Activated T-cell treated with anti-CD3 and anti-CD28 coated beads, Interleukin-2, amount 50 U/mL, for 48 hours (primary cell): ENCODE data around the gene FLRT1.

Experiments
- DNase-seq, 2 experiments: peaks; one replicate each; pipeline ENCODE4 v3.0.0-alpha.2; 2020

Gene FLRT1, protein sequence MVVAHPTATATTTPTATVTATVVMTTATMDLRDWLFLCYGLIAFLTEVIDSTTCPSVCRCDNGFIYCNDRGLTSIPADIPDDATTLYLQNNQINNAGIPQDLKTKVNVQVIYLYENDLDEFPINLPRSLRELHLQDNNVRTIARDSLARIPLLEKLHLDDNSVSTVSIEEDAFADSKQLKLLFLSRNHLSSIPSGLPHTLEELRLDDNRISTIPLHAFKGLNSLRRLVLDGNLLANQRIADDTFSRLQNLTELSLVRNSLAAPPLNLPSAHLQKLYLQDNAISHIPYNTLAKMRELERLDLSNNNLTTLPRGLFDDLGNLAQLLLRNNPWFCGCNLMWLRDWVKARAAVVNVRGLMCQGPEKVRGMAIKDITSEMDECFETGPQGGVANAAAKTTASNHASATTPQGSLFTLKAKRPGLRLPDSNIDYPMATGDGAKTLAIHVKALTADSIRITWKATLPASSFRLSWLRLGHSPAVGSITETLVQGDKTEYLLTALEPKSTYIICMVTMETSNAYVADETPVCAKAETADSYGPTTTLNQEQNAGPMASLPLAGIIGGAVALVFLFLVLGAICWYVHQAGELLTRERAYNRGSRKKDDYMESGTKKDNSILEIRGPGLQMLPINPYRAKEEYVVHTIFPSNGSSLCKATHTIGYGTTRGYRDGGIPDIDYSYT

GRCh38 chr11:64035576-64035975, at the start of gene FLRT1:
FLRT1 (plus strand) TSS chr11:64035931; CDS start chr11:64116268, 80,337 bp downstream.
- no peak for DNase-seq

- peak; percentile 90 to 91 for DNase-seq
These were observed 49.4 kb upstream of the FLRT1 start, which contains the start of gene OTUB1 for GRCh38 chr11:63986156-63986931. OTUB1 (plus strand) TSS chr11:63986438; CDS start chr11:63986457, 19 bp downstream.

GRCh38 chr11:63986932-63987513, 48.7 kb upstream of the FLRT1 start:
- DNase-seq, result no peak

GRCh38 chr11:63991558-63991957, 44.2 kb upstream of the FLRT1 start:
- DNase-seq, result no peak

DNA sequence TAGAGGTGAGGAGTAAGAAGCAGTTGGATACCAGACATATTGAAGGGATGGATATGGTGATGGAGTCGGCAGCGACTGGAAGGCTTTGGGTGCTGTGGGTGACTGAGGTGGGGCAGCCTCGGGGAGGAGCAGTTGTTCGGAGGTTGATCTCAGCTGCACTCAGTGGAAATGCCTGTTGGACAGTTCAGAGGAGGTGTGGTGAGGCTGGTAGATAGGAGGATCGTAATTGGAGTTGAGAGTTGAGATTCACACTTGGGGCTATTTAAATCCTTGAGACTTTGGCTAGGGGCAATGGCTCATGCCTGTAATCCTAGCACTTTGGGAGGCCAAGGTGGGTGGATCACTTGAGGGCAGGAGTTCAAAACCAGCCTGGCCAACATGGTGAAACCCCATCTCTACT, 42.6 kb upstream of the FLRT1 start:
- DNase-seq, result no peak

GRCh38 chr11:63993993-63994392, 41.7 kb upstream of the FLRT1 start:
- no peak for DNase-seq

GRCh38 chr11:63996512-63996911, 39.2 kb upstream of the FLRT1 start:
- no peak for DNase-seq

DNA sequence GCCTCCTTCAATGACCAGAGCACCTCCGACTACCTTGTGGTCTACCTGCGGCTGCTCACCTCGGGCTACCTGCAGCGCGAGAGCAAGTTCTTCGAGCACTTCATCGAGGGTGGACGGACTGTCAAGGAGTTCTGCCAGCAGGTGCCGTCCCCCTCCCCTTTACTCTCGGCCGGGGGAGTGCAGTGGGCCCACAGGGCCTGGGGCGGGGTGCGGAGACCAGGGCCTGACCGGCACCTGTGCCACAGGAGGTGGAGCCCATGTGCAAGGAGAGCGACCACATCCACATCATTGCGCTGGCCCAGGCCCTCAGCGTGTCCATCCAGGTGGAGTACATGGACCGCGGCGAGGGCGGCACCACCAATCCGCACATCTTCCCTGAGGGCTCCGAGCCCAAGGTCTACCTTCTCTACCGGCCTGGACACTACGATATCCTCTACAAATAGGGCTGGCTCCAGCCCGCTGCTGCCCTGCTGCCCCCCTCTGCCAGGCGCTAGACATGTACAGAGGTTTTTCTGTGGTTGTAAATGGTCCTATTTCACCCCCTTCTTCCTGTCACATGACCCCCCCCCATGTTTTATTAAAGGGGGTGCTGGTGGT, 38.5 kb upstream of the FLRT1 start:
- no peak for DNase-seq

- DNase-seq, result no peak
These were observed 37.9 kb upstream of the FLRT1 start for GRCh38 chr11:63997801-63998337.

GRCh38 chr11:63998558-63999348, 37.0 kb upstream of the FLRT1 start:
- DNase-seq, result peak in 1 of 2 experiments; percentile 54

- DNase-seq, result peak; percentile 73 to 79
These were observed 36.2 kb upstream of the FLRT1 start for GRCh38 chr11:63999349-64000025.

GRCh38 chr11:64000026-64000739, 35.5 kb upstream of the FLRT1 start:
- peak; percentile 81 to 86 for DNase-seq

- no peak for DNase-seq
These were observed 34.8 kb upstream of the FLRT1 start for GRCh38 chr11:64000740-64001483.

DNA sequence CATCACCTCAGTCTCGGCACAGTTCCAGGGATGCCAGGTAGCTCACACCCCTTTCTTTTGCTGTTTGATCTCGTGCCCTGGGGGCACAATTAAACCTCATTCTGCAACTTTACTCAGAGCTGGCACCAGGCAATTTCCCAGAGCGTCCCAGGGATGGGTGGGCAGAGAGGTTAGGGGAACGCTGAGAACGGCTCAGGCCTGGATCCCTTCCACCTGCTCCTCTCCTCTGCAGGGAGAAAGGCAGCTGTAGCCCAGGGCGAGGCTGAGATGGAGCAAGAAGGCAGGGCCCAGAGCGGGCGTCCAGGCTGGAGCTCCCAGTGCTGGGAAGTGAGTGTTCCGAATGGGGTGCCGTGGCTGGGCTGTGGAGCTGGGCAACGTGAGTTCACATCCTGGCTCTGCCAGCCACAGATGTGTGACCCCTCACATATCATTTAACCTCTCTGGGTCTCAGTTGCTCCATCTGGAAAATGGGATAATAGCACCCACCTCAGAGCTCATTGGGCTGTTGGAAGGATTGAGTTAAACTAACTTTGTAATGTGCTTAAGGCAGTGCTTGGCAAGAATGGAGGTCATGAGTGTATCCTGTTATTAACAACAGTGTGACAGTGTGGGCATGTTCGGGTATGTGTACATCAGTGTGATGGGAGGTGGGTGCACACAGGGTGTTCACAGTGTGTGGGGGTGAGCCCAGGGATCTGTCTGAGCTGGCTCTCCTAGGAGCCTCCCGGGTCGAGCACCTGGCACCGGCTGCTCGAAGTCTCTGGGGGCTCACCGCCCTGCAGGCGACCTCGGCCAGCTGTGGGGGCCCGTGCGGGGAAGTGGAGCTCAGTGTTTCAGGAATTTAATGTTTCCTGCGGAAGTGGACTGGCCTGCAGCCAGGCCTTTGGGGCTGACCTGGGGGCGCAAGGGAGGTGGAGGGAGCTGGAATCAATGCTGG, 34.0 kb upstream of the FLRT1 start:
- DNase-seq, result no peak

DNA sequence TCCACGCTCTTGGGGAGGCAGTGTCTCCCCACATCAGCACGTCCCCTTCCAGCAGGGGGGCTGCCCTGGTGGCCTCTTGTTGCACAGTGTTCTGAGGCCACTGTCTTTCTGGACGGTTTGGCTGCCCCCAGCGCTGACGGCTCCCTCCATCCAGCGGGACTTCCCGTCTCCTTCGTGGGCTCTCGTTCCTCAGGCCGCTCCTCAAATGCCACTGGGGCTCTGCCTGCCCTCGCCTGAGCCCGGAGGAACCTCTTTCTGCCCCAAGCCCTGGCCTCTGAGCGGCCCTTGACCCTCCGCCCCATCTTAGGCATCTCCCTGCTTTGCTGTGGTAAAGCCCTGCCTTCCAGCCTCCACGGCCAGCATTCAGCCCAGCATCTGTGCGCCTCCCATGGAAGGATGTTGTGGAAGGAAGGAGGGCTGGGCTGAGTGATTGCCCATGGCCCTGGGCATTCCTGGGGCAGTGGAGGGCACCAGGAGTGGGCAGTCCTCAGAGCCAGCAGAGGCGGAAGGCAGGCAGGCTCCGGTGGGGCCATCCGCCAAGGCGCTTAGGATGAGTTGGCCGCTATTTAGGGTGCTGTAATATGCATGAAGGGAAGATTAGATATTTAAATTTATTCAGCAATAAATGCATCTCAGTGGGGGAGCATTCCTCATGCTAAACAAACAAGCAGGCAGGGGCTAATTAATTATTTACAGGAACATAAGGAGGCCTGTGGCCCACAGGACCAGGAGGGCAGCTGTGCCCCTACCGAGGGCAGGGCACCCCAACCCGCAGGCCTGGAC, 31.7 kb upstream of the FLRT1 start:
- no peak for DNase-seq

- DNase-seq, result no peak
These were observed 31.1 kb upstream of the FLRT1 start for GRCh38 chr11:64004590-64004984.

DNA sequence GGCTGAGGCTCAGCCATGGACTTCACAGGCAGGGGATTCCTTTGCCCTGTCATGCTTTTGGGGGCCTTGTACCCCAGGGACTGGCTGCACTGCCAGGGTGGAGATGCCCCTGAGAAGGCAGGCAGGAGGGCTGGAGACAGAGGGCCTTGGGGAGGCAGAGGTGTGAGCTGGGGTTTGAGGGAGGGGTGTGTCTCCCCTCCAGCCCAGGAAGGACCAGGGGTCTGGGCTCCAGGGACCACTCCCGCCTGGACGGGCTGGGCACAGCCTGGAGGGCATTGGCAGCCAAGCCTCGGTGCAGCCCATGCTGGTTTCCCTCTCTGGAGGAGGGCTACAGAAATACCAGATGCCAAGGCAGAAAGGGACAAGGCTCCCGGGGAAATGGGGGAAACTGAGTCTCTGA, 30.0 kb upstream of the FLRT1 start:
- DNase-seq, result no peak
